HG02884 (cell line): Measurements from ENCODE around the gene OR2B2.

Source experiments
- ATAC-seq: cut with Tn5 transposase; IDR thresholded peaks from one replicate; pipeline ENCODE4 v1.9.1; 2021; ENCODE audit warnings: mild to moderate bottlenecking, moderate library complexity; ENCODE audit not compliant: unreplicated experiment

OR2B2 gene

GRCh38 chr6:27893836-27894807 is 18.1 kb downstream of the OR2B2 start:
- ATAC-seq: no peak

GRCh38 chr6:27893059-27893835 is 18.9 kb downstream of the OR2B2 start:
- peak; percentile 54 for ATAC-seq

GRCh38 chr6:27892649-27893058 is 19.5 kb downstream of the OR2B2 start:
- no peak for ATAC-seq

GRCh38 chr6:27891320-27891875 is 20.8 kb downstream of the OR2B2 start:
- ATAC-seq: no peak

- peak; percentile 43 for ATAC-seq
These were observed 21.5 kb downstream of the OR2B2 start for GRCh38 chr6:27890445-27891319.

GRCh38 chr6:27889628-27890444 is 22.4 kb downstream of the OR2B2 start:
- no peak for ATAC-seq

- no peak for ATAC-seq
These were observed 22.9 kb downstream of the OR2B2 start for GRCh38 chr6:27889275-27889627.

- no peak for ATAC-seq
These were observed 23.6 kb downstream of the OR2B2 start for GRCh38 chr6:27888566-27888965.

GRCh38 chr6:27886073-27886472 is 26.1 kb downstream of the OR2B2 start:
- no peak for ATAC-seq

- no peak for ATAC-seq
These were observed 29.1 kb downstream of the OR2B2 start for GRCh38 chr6:27883136-27883535.

- no peak for ATAC-seq
These were observed 29.6 kb downstream of the OR2B2 start for GRCh38 chr6:27882624-27883023.

- no peak for ATAC-seq
These were observed 32.4 kb downstream of the OR2B2 start for GRCh38 chr6:27879837-27880236.

GRCh38 chr6:27874016-27874415 is 38.2 kb downstream of the OR2B2 start:
- no peak for ATAC-seq

- ATAC-seq: no peak
These were observed 38.9 kb downstream of the OR2B2 start for GRCh38 chr6:27873021-27873940.

- no peak for ATAC-seq
These were observed 39.6 kb downstream of the OR2B2 start for GRCh38 chr6:27872642-27873020.

GRCh38 chr6:27871924-27872638 is 40.1 kb downstream of the OR2B2 start:
- ATAC-seq: peak; percentile 56

GRCh38 chr6:27870291-27870870 is 41.8 kb downstream of the OR2B2 start:
- ATAC-seq: no peak

- no peak for ATAC-seq
These were observed 43.9 kb downstream of the OR2B2 start for GRCh38 chr6:27868311-27868710.
